ENCODE measurements around the gene ALDH1L2. TPM values are rescaled to one million over a fixed set of nuclear protein-coding genes. Genes with fewer than 3 reads are reported as not detected.
"Not testable (repeated sequence)": the region's sequence is repeated elsewhere in the genome, so short reads cannot be mapped to it uniquely, and the experiment has no call there.

The ALDH1L2 gene
- total RNA-seq (2014; rRNA removed): 7.5 and 14.9 TPM in 2 replicates
- 4.2 TPM for polyA plus RNA-seq (2012)

DNA sequence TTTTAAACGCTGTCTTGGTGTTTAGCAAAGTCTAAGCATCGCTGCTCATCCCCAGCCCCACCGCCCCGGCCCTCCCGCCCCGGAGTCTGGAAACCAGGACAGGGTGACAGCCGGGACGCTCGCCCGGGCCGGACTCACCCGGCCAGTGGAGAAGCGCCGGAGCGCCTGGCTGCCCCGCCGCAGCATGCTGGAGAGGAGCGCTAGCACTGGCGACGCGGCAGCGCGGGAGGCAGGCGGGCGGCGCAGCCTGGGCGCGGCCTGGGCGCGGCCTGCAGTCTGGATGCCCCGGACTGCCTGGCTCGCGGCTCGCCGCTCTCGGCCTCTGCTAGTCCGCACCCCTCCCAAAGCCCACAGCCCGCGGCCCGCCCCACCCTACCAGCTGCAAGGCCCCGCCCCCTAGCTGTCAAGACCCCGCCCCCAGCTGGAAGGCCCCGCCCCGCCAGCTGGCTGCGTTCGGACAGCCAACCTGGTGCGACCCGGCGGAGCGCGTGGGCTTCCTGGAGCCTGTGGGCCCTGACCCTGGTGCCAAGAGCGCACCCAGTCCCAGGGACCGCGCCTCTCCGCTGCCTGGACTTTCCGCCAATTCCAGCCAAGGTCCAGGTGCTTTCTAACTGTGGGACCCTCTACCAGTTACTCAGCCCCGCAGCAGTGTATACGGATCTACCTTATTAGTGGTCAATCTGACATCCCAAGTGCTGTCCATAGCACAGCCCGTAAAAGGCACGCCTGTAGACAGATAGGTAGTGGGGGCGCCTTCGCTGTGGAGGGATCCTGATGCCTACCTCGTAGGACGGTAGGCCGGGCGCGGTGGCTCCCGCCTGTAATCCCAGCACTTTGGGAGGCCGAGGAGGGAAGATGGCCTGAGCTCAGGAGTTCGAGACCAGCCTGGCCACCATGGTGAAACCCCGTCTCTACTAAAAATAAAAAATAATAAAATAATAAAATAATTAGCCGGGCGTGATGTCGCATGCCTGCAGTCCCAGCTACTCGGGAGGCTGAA, at the start of gene ALDH1L2:
ALDH1L2 (minus strand) TSS at position 208 of the 1,000 bp plus-strand sequence; CDS start at position 186, 22 bp downstream.
- peak; percentile 74 for DNase-seq (ENCODE audit: low read depth)

GRCh38 chr12:105120551-105120950, 36.3 kb upstream of the ALDH1L2 start:
- peak; percentile 41 for DNase-seq (ENCODE audit: low read depth)

GRCh38 chr12:105116969-105117368, 32.7 kb upstream of the ALDH1L2 start:
- DNase-seq (ENCODE audit: low read depth): no peak

DNA sequence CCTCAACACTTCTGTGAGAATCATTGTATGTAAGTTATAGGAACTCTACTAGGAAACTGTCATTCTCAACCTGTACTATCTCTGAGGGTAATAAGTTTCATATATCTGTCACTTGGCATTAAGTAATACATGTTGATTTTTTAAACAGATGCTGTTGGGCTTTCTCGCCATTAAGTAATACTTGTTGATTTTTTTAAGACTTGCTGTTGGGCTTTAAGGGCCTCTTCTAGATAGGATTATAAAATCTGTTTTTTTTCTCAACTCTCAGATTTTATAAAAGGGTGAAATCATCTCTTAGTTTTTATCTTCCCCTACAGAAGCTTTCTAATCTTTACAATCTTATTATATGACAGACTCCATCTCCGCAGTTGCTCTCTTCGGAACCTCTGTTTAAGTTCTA, 28.8 kb upstream of the ALDH1L2 start:
- peak; percentile 47 for DNase-seq (ENCODE audit: low read depth)

GRCh38 chr12:105110851-105111250, 26.6 kb upstream of the ALDH1L2 start:
- no peak for DNase-seq (ENCODE audit: low read depth)

DNA sequence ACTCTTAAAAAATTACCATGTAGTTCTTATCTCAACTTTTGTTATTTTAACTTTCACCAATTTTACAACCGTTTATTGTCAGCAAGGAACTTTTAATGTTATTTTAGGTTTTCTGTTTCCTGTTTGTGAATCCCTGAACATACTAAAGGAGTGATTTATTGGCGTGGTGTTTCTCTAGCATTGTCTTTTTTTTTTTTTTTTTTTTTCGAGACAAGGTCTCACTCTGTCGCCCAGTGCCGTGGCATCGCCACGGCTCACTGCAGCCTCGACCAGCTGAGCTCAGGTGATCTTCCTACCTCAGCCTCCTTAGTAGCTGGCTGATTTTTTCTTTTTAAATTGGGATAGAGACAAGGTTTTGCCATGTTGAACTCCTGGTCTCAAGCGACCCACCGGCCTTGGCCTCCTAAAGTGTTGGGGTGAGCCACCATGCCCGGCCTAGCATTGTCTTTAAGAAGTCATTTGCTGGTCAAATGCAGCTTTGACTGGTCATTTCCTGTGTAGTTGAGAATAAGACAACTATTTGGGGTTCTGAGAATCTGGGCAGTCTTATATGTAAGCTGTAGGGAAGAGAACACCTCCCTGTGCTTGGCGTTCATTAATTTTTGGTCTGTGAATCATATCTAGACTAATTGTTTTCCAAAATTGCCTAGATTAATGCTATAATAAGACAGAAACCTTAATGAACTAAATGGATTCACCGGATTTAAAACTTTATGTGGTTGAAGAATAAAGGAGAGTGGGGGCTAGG, 25.4 kb upstream of the ALDH1L2 start:
- DNase-seq (ENCODE audit: low read depth): peak; percentile 43

DNA sequence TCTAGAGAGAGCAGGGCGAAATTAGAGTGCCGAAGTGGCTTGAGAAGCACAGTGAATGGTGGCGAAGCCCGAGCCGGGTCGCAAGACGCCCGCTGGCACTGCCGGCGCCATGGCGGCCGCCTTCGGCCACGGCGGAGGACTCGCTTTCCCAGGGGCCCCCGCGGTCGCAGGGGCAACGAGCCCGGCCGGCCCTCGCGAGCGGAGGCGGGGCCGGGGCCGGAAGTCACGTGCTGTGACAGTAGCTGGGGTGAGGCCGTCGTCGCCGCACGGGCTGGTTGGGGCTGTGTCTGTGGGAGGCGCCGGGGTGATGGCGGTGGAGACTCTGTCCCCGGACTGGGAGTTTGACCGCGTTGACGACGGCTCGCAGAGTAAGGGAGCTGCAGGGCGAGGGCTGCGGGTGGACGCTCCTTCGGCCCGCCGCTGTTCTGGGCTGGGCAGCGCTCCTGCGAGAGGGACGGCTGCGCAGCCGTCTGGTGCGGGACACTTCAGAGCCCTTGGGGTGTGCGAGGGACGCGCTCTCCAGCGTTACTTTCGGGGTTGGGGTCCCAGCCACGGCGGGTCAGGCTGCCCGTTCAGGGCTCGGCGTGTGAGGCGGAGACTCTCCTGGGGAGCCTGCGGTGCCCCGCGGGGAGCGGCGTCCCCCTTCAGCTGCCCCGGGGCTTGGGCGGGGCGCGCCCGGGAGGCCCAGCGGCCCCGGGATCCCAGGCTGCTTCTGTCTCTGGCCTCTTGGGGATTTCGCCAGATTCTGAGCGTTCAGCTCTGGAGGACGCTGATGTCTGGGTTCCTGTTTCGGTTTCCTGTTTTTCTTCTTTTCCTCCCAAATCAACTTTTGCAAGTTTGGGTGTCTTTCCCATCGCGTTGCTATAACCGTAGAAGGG, 23.5 kb upstream of the ALDH1L2 start, which contains the start of gene WASHC4:
WASHC4 (plus strand) TSS at position 238 of the 878 bp plus-strand sequence; CDS start at position 308, 70 bp downstream.
- DNase-seq (ENCODE audit: low read depth): peak; percentile 89

DNA sequence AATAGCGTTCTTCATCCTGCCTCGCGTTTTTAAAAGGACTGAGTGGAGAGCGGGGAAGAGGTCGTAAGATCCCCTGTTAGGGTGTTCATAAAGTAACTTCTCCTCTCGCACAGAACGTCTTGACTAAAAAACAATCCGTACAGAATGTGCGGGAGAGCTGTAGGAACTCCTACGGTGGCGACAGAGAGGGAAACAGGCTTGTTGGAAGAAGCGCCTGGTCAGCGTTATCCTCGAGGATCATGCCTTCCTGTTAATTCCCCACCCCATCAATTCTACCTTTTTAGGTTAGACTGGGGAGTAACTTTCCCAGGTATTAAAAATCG, 22.9 kb upstream of the ALDH1L2 start:
- peak; percentile 50 for DNase-seq (ENCODE audit: low read depth)

GRCh38 chr12:105106621-105107020, 22.4 kb upstream of the ALDH1L2 start:
- no peak for DNase-seq (ENCODE audit: low read depth)

DNA sequence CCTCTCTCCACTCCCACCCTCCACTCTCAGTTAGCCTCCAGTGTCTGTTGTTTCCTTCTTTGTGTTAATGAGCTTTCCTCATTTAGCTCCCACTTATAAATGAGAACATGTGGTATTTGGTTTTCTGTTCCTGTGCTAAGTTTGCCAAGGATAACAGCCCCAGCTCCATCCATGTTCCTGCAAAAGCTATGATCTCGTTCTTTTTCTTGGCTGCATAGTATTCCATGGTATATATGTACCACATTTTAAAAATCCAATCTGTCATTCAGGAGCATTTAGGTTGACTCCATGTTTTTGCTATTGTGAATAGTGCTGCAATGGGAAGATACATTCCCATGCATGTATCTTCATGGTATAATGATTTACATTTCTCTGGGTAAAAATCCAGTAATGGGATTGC, 20.5 kb upstream of the ALDH1L2 start:
- no peak for DNase-seq (ENCODE audit: low read depth)

DNA sequence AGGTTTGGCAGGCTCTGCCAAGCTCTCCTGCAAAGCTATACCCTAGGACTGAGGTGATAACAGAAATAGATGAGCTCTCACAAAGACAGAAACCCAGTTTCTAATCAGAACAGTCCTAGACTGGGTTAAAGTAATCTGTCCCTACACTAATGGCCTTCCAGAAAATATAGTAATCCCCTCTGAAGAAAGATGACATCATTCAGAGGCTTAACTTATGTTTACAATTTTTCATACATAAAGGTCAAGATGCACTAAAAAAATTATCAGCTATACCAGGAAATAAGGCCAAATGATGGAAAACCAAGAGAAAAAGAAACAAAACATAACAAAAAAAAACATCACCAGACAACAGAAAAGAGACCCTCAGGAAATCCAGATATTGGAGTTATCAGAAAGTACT, 18.4 kb upstream of the ALDH1L2 start:
- DNase-seq (ENCODE audit: low read depth): no peak

DNA sequence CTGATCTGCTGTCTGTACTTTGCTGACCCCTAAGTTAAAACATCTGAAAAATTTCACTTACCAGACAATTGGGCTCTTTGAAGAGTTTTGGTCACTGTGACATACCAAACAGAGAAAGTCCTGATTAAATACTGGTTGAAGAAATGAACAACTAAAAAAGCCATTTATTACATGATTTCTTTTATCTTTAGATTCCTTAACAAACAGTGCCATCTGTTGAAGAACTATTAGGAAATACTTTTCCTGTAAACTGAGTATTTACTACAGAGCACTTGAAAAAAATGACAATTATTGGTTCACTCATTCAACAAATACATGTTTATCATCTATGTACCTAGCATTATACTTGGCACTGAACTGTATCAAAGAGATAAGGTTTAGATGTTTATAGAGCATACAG, 16.7 kb upstream of the ALDH1L2 start:
- DNase-seq (ENCODE audit: low read depth): peak; percentile 46

GRCh38 chr12:105100207-105100985, 16.1 kb upstream of the ALDH1L2 start:
- DNase-seq (ENCODE audit: low read depth): peak; percentile 76

DNA sequence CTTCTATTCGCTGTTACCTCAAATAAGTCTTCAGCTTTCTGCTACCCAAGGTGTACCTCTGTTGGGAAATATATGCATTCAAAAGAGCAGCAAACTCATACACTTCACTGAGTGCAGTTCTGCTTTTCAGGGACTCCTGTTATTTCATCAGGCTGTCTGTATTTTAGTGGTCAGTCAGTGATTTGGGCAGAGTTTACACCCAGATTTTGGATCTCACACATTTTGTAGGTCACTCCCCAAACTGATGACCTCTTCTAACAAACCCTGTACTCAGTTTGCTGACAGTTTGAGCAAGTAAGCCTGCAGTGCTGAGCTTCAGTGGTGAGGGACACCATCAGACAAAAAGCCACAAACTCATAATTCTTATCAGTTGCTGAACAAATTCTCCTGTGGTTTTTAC, 15.1 kb upstream of the ALDH1L2 start:
- DNase-seq (ENCODE audit: low read depth): no peak

- not testable (repeated sequence) for DNase-seq (ENCODE audit: low read depth)
Observed at GRCh38 chr12:105095338-105095737, 11.1 kb upstream of the ALDH1L2 start.

GRCh38 chr12:105092336-105092735, 8.1 kb upstream of the ALDH1L2 start:
- DNase-seq (ENCODE audit: low read depth): no peak

DNA sequence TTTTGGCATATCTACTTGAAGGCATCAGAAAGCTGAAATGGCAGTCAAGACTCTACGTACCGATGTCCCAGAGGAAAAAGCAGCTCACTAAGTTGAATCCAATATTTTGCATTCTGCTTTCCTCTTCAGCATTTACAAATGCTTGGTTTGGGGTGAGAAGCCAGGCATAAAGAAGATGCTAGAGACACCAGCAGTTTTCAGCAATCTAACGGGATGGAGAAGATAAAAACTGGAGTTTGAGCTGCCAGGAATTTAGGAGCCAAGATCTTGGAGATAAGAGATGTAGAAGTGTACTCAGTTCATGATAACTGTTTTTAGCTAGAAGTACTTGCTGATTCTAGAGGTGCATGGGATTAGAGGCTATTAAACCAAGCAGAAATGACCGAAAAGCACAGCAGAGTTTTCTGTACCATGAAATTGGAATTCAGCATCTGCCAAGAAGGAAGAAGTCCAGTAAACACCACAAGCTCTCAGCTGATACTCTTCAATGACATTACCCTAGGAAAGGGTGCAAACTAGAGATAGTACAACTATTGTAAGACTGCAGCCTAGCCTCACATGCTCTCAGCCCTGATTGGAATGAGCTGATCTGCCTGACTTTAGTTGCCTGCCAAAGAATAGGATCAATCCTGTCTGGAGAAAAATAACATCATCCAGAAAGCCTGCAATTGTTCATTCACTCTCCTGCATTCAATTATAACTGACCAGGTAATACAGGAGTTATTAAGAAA, 7.4 kb upstream of the ALDH1L2 start:
- DNase-seq (ENCODE audit: low read depth): no peak

DNA sequence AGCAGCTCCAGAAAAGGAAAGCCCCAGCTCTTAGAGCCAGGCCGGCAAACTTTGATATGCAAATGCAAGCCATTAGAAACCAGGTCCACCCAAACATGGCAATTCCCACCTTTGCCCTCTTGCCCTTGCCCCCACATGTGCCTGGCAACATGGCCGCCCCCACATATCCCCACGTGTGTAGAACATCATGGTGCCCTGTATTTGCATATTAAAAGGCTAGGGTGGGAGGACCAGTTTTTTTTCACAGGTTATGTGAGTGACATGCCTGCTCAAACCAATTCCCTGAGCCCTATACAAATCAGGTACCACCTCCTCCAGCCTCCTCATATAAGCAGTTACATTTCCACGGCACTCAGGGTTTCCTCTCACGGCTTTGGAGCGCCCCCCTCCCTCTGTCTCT, 6.1 kb upstream of the ALDH1L2 start:
- DNase-seq (ENCODE audit: low read depth): no peak

DNA sequence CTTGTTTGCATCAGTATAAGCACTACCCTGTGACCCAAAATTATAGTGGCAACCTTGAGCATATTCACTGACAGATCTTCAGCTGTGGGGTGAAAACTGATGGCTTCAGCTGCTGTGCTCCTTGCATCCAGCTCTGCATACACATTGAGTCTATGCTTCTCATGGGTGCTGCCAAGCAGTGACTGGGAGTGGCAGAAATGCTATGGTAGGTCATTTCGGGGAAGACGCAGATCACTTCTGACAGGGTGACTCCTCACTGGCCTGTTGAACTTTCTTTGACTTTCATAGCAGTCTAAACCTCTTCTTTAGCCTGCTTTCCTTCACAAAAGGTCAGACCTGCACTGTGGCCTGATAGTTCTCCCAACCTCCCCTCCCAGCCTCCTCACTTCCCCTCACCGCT, 5.6 kb upstream of the ALDH1L2 start:
- DNase-seq (ENCODE audit: low read depth): no peak

- no peak for DNase-seq (ENCODE audit: low read depth)
Observed at GRCh38 chr12:105085501-105085900, 1.2 kb upstream of the ALDH1L2 start.

Measured in LHCN-M2 (cell line).